Measurements from ENCODE around the gene IRF2BP1.

- TF ChIP-seq CTCF (IDR thresholded peaks at IDR 0.05) = no peak
- TF ChIP-seq POLR2A (IDR thresholded peaks at IDR 0.05) = no peak
Measured at GRCh38 chr19:45860359-45861259, 25.3 kb downstream of the IRF2BP1 start.

Measured in Peyer's patch (tissue), 4 donors.